ENCODE results near the gene GNPAT. TPM values are rescaled to one million over a fixed set of nuclear protein-coding genes. Genes with fewer than 3 reads are reported as not detected.

The GNPAT gene
- total RNA-seq, 1 experiment from 2014 or later, result 60.9 TPM

DNA sequence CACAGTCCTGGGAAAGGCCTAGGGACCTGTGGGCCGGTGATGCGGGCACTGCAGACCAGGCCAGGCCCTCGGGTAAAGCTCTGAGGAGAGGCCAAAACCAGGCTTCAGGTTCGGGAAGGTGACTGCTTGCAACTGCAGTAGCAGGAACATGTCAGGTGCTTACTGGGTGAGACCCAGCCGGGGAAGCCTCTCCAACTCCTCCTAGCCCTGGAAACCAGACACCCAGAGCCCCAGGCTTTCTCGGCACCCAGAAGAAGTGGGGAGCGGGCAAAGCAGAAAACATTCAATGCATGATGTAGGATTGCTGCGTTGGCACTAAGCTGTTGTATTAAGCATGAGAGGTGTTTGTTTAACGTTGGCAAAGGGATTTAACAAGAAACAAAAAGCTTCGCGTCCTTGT lies 20.2 kb upstream of the GNPAT start:
- Mint-ChIP-seq H3K36me3 (ENCODE audit: insufficient read depth, unreplicated experiment) (peaks cover 39% of the 10 kb centered on the region), H3K4me1 (ENCODE audit: insufficient read depth, unreplicated experiment) (peaks cover 15% of the 10 kb centered on the region), H3K27me3 (ENCODE audit: insufficient read depth, unreplicated experiment) (no peaks in the 10 kb centered on the region), H3K4me3 (ENCODE audit: unreplicated experiment) (no peak overlapping the region), H3K9me3 (ENCODE audit: unreplicated experiment) (no peaks in the 10 kb centered on the region), H3K27ac (ENCODE audit: low read depth, unreplicated experiment) (no peak overlapping the region)
- TF ChIP-seq, protein P1, sequence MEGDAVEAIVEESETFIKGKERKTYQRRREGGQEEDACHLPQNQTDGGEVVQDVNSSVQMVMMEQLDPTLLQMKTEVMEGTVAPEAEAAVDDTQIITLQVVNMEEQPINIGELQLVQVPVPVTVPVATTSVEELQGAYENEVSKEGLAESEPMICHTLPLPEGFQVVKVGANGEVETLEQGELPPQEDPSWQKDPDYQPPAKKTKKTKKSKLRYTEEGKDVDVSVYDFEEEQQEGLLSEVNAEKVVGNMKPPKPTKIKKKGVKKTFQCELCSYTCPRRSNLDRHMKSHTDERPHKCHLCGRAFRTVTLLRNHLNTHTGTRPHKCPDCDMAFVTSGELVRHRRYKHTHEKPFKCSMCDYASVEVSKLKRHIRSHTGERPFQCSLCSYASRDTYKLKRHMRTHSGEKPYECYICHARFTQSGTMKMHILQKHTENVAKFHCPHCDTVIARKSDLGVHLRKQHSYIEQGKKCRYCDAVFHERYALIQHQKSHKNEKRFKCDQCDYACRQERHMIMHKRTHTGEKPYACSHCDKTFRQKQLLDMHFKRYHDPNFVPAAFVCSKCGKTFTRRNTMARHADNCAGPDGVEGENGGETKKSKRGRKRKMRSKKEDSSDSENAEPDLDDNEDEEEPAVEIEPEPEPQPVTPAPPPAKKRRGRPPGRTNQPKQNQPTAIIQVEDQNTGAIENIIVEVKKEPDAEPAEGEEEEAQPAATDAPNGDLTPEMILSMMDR (IDR thresholded peaks at IDR 0.05; ENCODE audit: unreplicated experiment), result no peak
- ChIA-PET CTCF (interaction anchor here (0.6 to 2.0 kb wide), 5 partner anchors 9 to 762 kb away, joined by 3 to 14 read pairs (median 3); no protein-coding TSS in a partner anchor), POLR2A (interaction anchor here (0.5 to 1.2 kb wide), 3 partner anchors 11 to 1674 kb away, joined by 3 to 4 read pairs (median 3); no protein-coding TSS in a partner anchor)
- no peak for DNase-seq (ENCODE audit: unreplicated experiment)
- intact Hi-C loops (cut with micrococcal nuclease), result no loop called here
- no TSS peak for BruUV-seq (replicated peaks)

- DNase-seq (ENCODE audit: unreplicated experiment), result no peak
- Mint-ChIP-seq H3K27me3 (ENCODE audit: insufficient read depth, unreplicated experiment) (no peaks in the 10 kb centered on the region), H3K27ac (ENCODE audit: low read depth, unreplicated experiment) (no peak overlapping the region), H3K4me3 (ENCODE audit: unreplicated experiment) (no peak overlapping the region), H3K4me1 (ENCODE audit: insufficient read depth, unreplicated experiment) (no peaks in the 10 kb centered on the region), H3K9me3 (ENCODE audit: unreplicated experiment) (no peaks in the 10 kb centered on the region), H3K36me3 (ENCODE audit: insufficient read depth, unreplicated experiment) (peaks cover 70% of the 10 kb centered on the region)
- CTCF ChIA-PET, result interaction anchor here (0.6 to 2.1 kb wide), 4 partner anchors 9 to 112 kb away, joined by 3 to 11 read pairs (median 5); partner anchors contain the start of genes EXOC8 and SPRTN
- TF ChIP-seq, protein P1 (IDR thresholded peaks at IDR 0.05; ENCODE audit: unreplicated experiment), result no peak
- POLR2A ChIA-PET, result interaction anchor here (0.7 to 3.1 kb wide), 4 partner anchors 14 to 455 kb away, joined by 3 to 16 read pairs (median 6); partner anchors contain the start of genes EXOC8 and SPRTN
- no TSS peak for BruUV-seq (replicated peaks)
- intact Hi-C loops (cut with micrococcal nuclease), result no loop called here
These were observed 14.9 kb upstream of the GNPAT start for GRCh38 chr1:231226156-231226555.

DNA sequence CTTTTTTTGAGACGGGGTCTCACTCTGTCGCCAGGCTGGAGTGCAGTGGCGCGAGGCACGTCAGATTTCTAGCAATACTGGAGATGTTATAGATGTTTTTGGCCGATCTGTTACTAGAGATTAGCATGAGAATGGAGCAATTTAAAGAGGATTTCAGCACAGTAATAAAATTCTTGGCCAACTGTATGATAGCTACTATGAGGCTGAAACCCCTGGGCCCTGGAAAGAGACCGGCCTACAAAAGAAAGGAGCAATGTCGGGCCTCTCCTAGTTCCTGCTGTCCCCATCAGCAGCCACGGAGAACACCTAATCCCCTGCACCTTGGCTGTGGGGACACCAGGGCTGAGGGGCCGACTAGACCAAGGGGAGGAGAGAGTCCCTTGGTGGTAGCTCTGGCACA lies 9.5 kb upstream of the GNPAT start:
- TF ChIP-seq, protein P1 (IDR thresholded peaks at IDR 0.05; ENCODE audit: unreplicated experiment), result no peak
- peaks cover 55% of the 10 kb centered on the region for H3K36me3 Mint-ChIP-seq (ENCODE audit: insufficient read depth, unreplicated experiment)
- ChIA-PET CTCF (interaction anchor here (0.5 to 1.1 kb wide), 2 partner anchors 20 to 319 kb away, joined by 3 read pairs; no protein-coding TSS in a partner anchor), POLR2A (interaction anchor here (1.4 to 2.9 kb wide), 3 partner anchors 8 to 11 kb away, joined by 6 to 21 read pairs (median 7); partner anchors contain the start of gene GNPAT)
- DNase-seq (ENCODE audit: unreplicated experiment), result no peak
- no peak overlapping the region for H3K27ac Mint-ChIP-seq (ENCODE audit: low read depth, unreplicated experiment)
- BruUV-seq (replicated peaks), result no TSS peak
- peaks cover 14% of the 10 kb centered on the region for H3K4me1 Mint-ChIP-seq (ENCODE audit: insufficient read depth, unreplicated experiment)
- intact Hi-C loops (cut with micrococcal nuclease), result no loop called here
- H3K27me3 Mint-ChIP-seq (ENCODE audit: insufficient read depth, unreplicated experiment), result no peaks in the 10 kb centered on the region
- no peaks in the 10 kb centered on the region for H3K9me3 Mint-ChIP-seq (ENCODE audit: unreplicated experiment)
- H3K4me3 Mint-ChIP-seq (ENCODE audit: unreplicated experiment), result no peak overlapping the region

GRCh38 chr1:231232870-231233734 lies 7.9 kb upstream of the GNPAT start:
- H3K36me3 Mint-ChIP-seq (ENCODE audit: insufficient read depth, unreplicated experiment), result peaks cover 55% of the 10 kb centered on the region
- TF ChIP-seq, protein P1 (IDR thresholded peaks at IDR 0.05; ENCODE audit: unreplicated experiment), result no peak
- peaks cover 14% of the 10 kb centered on the region for H3K4me1 Mint-ChIP-seq (ENCODE audit: insufficient read depth, unreplicated experiment)
- H3K9me3 Mint-ChIP-seq (ENCODE audit: unreplicated experiment), result no peaks in the 10 kb centered on the region
- no TSS peak for BruUV-seq (replicated peaks)
- H3K27me3 Mint-ChIP-seq (ENCODE audit: insufficient read depth, unreplicated experiment), result no peaks in the 10 kb centered on the region
- ChIA-PET POLR2A (interaction anchor here (0.6 to 2.9 kb wide), 11 partner anchors 8 to 1640 kb away, joined by 3 to 21 read pairs (median 3); partner anchors contain the start of genes EXOC8 and GNPAT), CTCF (interaction anchor here (0.8 to 1.6 kb wide), 2 partner anchors 22 to 590 kb away, joined by 3 read pairs; no protein-coding TSS in a partner anchor)
- no peak overlapping the region for H3K4me3 Mint-ChIP-seq (ENCODE audit: unreplicated experiment)
- H3K27ac Mint-ChIP-seq (ENCODE audit: low read depth, unreplicated experiment), result no peak overlapping the region
- intact Hi-C loops (cut with micrococcal nuclease), result no loop called here
- no peak for DNase-seq (ENCODE audit: unreplicated experiment)

Measured in MCF 10A (cell line).